ENCODE measurements around the gene PLAGL1. TPM values are rescaled to one million over a fixed set of nuclear protein-coding genes. Genes with fewer than 3 reads are reported as not detected.

Gene PLAGL1
- total RNA-seq, 1 donor from 2014 or later = 29.7 TPM

- Mint-ChIP-seq H3K36me3 (ENCODE audit: low read depth) (peaks cover 3% of the 10 kb centered on the region), H3K27me3 (ENCODE audit: low read depth) (peaks cover 4% of the 10 kb centered on the region), H3K4me1 (peaks cover 12% of the 10 kb centered on the region), H3K4me3 (no peak overlapping the region), H3K9me3 (peaks cover 10% of the 10 kb centered on the region), H3K27ac (ENCODE audit: unreplicated experiment) (peak overlapping the region; percentile 71)
- DNase-seq (ENCODE audit: low read depth, low spot score) = no peak
- TF ChIP-seq, protein P1, sequence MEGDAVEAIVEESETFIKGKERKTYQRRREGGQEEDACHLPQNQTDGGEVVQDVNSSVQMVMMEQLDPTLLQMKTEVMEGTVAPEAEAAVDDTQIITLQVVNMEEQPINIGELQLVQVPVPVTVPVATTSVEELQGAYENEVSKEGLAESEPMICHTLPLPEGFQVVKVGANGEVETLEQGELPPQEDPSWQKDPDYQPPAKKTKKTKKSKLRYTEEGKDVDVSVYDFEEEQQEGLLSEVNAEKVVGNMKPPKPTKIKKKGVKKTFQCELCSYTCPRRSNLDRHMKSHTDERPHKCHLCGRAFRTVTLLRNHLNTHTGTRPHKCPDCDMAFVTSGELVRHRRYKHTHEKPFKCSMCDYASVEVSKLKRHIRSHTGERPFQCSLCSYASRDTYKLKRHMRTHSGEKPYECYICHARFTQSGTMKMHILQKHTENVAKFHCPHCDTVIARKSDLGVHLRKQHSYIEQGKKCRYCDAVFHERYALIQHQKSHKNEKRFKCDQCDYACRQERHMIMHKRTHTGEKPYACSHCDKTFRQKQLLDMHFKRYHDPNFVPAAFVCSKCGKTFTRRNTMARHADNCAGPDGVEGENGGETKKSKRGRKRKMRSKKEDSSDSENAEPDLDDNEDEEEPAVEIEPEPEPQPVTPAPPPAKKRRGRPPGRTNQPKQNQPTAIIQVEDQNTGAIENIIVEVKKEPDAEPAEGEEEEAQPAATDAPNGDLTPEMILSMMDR (conservative IDR thresholded peaks at IDR 0.05) = no peak
These were observed 26.0 kb upstream of the PLAGL1 start for GRCh38 chr6:144033816-144034735.

DNA sequence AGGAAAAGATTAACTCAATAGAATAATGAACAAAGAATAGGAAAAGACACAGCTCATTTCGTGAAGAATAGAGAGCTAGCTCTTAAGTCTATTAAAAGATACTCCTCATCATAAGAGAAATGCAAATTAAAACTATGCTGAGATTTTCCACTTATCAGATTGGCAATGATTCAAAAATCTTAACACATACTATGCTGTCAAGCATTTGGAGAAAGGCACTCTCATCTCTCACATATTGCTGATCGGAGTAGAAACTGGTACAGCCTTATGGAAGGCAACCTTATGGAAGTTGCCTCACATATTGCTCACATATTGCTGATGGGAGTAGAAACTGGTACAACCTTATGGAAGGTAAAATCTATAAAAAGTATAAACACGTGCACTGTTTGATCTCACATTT, 21.4 kb upstream of the PLAGL1 start:
- TF ChIP-seq, protein P1 (conservative IDR thresholded peaks at IDR 0.05) = no peak
- H3K27ac Mint-ChIP-seq (ENCODE audit: unreplicated experiment) = no peak overlapping the region

DNA sequence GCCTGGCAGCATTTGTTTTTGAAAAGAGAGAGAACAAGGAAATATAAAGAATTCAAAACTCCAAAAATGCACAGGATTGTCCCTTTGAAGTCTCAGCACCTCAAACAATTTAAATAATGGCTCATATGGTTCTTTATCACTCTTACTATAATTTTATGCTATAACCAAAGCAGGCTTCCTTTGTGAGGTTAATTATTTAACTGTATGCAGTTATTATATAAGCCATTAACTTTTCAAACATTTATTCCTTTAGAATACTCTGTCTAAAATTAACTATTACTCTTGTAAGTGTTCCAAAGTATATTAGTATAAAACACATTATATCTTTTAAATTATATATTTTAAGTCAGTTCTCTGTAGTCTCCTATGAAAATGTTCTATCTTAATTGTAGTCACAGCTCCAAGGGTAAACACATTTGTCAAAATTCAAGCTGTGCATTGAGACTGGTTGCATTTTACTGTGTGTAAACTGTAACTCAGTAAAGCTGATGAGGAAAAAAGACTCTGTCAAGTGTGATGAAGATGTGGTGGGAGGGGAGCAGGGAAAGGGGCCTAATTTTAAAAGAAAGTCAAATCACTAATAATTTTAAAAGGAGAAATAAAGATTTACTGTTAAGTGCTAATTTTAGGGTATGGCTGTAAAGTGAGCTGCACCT, 20.0 kb upstream of the PLAGL1 start:
- Mint-ChIP-seq H3K36me3 (ENCODE audit: low read depth) (peaks cover 3% of the 10 kb centered on the region), H3K27ac (ENCODE audit: unreplicated experiment) (no peak overlapping the region), H3K9me3 (peaks cover 10% of the 10 kb centered on the region), H3K4me3 (no peak overlapping the region), H3K4me1 (no peaks in the 10 kb centered on the region), H3K27me3 (ENCODE audit: low read depth) (peaks cover 17% of the 10 kb centered on the region)
- DNase-seq (ENCODE audit: low read depth, low spot score) = no peak
- TF ChIP-seq, protein P1 (conservative IDR thresholded peaks at IDR 0.05) = no peak

More for the DNA sequence above, 21.4 kb upstream of the PLAGL1 start:
- peaks cover 17% of the 10 kb centered on the region for H3K27me3 Mint-ChIP-seq (ENCODE audit: low read depth)
- no peak overlapping the region for H3K4me3 Mint-ChIP-seq
- peaks cover 10% of the 10 kb centered on the region for H3K9me3 Mint-ChIP-seq
- DNase-seq (ENCODE audit: low read depth, low spot score) = no peak
- H3K36me3 Mint-ChIP-seq (ENCODE audit: low read depth) = peaks cover 3% of the 10 kb centered on the region
- H3K4me1 Mint-ChIP-seq = peaks cover 4% of the 10 kb centered on the region

DNA sequence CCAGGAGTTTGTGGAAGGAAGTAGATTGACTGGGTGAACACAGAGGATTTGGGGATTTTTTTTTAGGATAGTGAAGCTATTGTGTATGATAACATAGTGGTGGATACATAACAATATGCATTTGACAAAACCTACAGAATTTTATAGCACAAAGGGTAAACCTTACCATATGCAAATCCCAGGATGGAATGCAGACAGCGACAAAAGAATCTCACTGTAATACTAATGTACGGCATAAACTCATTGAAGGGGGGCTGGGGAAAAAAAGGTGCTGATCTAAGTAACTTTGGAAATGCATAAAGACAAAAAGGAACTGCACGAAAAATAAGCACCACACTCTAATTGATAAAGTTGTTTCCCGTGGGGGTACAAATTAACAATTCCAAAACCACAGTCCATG, 15.2 kb upstream of the PLAGL1 start:
- H3K27me3 Mint-ChIP-seq (ENCODE audit: low read depth) = peaks cover 21% of the 10 kb centered on the region
- H3K9me3 Mint-ChIP-seq = no peaks in the 10 kb centered on the region
- H3K27ac Mint-ChIP-seq (ENCODE audit: unreplicated experiment) = no peak overlapping the region

GRCh38 chr6:144019929-144020328, 11.9 kb upstream of the PLAGL1 start:
- no peak overlapping the region for H3K27ac Mint-ChIP-seq (ENCODE audit: unreplicated experiment)
- DNase-seq (ENCODE audit: low read depth, low spot score) = no peak
- H3K9me3 Mint-ChIP-seq = no peaks in the 10 kb centered on the region
- H3K4me1 Mint-ChIP-seq = no peaks in the 10 kb centered on the region
- H3K4me3 Mint-ChIP-seq = no peak overlapping the region
- TF ChIP-seq, protein P1 (conservative IDR thresholded peaks at IDR 0.05) = no peak
- H3K36me3 Mint-ChIP-seq (ENCODE audit: low read depth) = no peaks in the 10 kb centered on the region
- peaks cover 25% of the 10 kb centered on the region for H3K27me3 Mint-ChIP-seq (ENCODE audit: low read depth)

More for the DNA sequence above, 15.2 kb upstream of the PLAGL1 start:
- TF ChIP-seq, protein P1 (conservative IDR thresholded peaks at IDR 0.05) = no peak
- Mint-ChIP-seq H3K4me1 (no peaks in the 10 kb centered on the region), H3K36me3 (ENCODE audit: low read depth) (no peaks in the 10 kb centered on the region), H3K4me3 (no peak overlapping the region)
- DNase-seq (ENCODE audit: low read depth, low spot score) = no peak
